ENCODE measurements around the gene SIGLECL1.

Gene SIGLECL1

GRCh38 chr19:51295382-51296126 lies 44.7 kb downstream of the SIGLECL1 start:
- DNase-seq (ENCODE audit: low spot score): no peak

GRCh38 chr19:51296336-51297093 lies 45.6 kb downstream of the SIGLECL1 start:
- DNase-seq (ENCODE audit: low spot score): no peak

- DNase-seq (ENCODE audit: low spot score): no peak
Observed at GRCh38 chr19:51297406-51297805, 46.5 kb downstream of the SIGLECL1 start.

- no peak for DNase-seq (ENCODE audit: low spot score)
Observed at GRCh38 chr19:51301266-51301665, 50.4 kb downstream of the SIGLECL1 start.

- no peak for DNase-seq (ENCODE audit: low spot score)
Observed at GRCh38 chr19:51305479-51305878, 54.6 kb downstream of the SIGLECL1 start.

- DNase-seq (ENCODE audit: low spot score): no peak
Observed at GRCh38 chr19:51311351-51312257, 60.7 kb downstream of the SIGLECL1 start, which contains the start of gene IGLON5. Gene IGLON5 (plus strand): TSS chr19:51311644. CDS start chr19:51311848, 204 bp downstream.

- no peak for DNase-seq (ENCODE audit: low spot score)
Observed at GRCh38 chr19:51316688-51317087, 65.8 kb downstream of the SIGLECL1 start.

- no peak for DNase-seq (ENCODE audit: low spot score)
Observed at GRCh38 chr19:51317376-51317775, 66.5 kb downstream of the SIGLECL1 start.

GRCh38 chr19:51317968-51318367 lies 67.1 kb downstream of the SIGLECL1 start:
- DNase-seq (ENCODE audit: low spot score): no peak

Measured in activated CD4-positive, alpha-beta T cell treated with anti-CD3 and anti-CD28 coated beads, Interleukin-2, Interleukin-4, amounts not matched to agents 100 ng/mL and 50 ng/mL, durations not matched to agents 16 hours and 8 hours (primary cell).